ENCODE data around the gene ZNF330.
"Not testable (repeated sequence)": the region's sequence is repeated elsewhere in the genome, so short reads cannot be mapped to it uniquely, and the experiment has no call there.

Gene ZNF330

GRCh38 chr4:141220691-141221659 is at the start of gene ZNF330:
ZNF330 (plus strand) TSS chr4:141220895; CDS start chr4:141222372, 1,477 bp downstream.
- peak; percentile 82 for DNase-seq

- no peak for DNase-seq
Observed at GRCh38 chr4:141174457-141174856, 46.2 kb upstream of the ZNF330 start.

GRCh38 chr4:141177171-141177570 is 43.5 kb upstream of the ZNF330 start:
- DNase-seq = no peak

GRCh38 chr4:141179474-141180373 is 41.0 kb upstream of the ZNF330 start:
- DNase-seq = no peak

GRCh38 chr4:141180991-141181761 is 39.5 kb upstream of the ZNF330 start:
- DNase-seq = no peak

GRCh38 chr4:141183491-141183890 is 37.2 kb upstream of the ZNF330 start:
- DNase-seq = not testable (repeated sequence)

- DNase-seq = no peak
Observed at GRCh38 chr4:141192564-141192963, 28.1 kb upstream of the ZNF330 start.

GRCh38 chr4:141193516-141194034 is 27.1 kb upstream of the ZNF330 start:
- DNase-seq = no peak

- DNase-seq = no peak
Observed at GRCh38 chr4:141195095-141195707, 25.5 kb upstream of the ZNF330 start.

GRCh38 chr4:141196227-141196933 is 24.3 kb upstream of the ZNF330 start:
- no peak for DNase-seq

GRCh38 chr4:141207961-141208360 is 12.7 kb upstream of the ZNF330 start:
- DNase-seq = no peak

GRCh38 chr4:141210168-141210567 is 10.5 kb upstream of the ZNF330 start:
- no peak for DNase-seq

- no peak for DNase-seq
Observed at GRCh38 chr4:141213550-141213991, 7.1 kb upstream of the ZNF330 start.

GRCh38 chr4:141215030-141215429 is 5.7 kb upstream of the ZNF330 start:
- no peak for DNase-seq

- DNase-seq = no peak
Observed at GRCh38 chr4:141216002-141216761, 4.5 kb upstream of the ZNF330 start.

- no peak for DNase-seq
Observed at GRCh38 chr4:141220271-141220670, 424 bp upstream of the ZNF330 start.

- DNase-seq = no peak
Observed at GRCh38 chr4:141223418-141223817, 2.7 kb downstream of the ZNF330 start.

- not testable (repeated sequence) for DNase-seq
Observed at GRCh38 chr4:141227280-141227679, 6.6 kb downstream of the ZNF330 start.

GRCh38 chr4:141229408-141230101 is 8.9 kb downstream of the ZNF330 start:
- DNase-seq = no peak

- DNase-seq = no peak
Observed at GRCh38 chr4:141233673-141234072, 13.0 kb downstream of the ZNF330 start.

Measured in CD4-positive, alpha-beta T cell treated with Interleukin-6 for 4 hours (primary cell).